ENCODE data around the gene TULP4.
"Not testable (repeated sequence)": the region's sequence is repeated elsewhere in the genome, so short reads cannot be mapped to it uniquely, and the experiment has no call there.

Gene TULP4

GRCh38 chr6:158398252-158399024 is 86.2 kb downstream of the TULP4 start:
- DNase-seq, result no peak

- no peak for DNase-seq
Measured at GRCh38 chr6:158399040-158399700, 86.9 kb downstream of the TULP4 start.

- peak in 1 of 2 donors; percentile 5 for DNase-seq
Measured at GRCh38 chr6:158402184-158402583, 89.9 kb downstream of the TULP4 start.

GRCh38 chr6:158405321-158405831 is 93.1 kb downstream of the TULP4 start:
- not testable (repeated sequence) for DNase-seq

DNA sequence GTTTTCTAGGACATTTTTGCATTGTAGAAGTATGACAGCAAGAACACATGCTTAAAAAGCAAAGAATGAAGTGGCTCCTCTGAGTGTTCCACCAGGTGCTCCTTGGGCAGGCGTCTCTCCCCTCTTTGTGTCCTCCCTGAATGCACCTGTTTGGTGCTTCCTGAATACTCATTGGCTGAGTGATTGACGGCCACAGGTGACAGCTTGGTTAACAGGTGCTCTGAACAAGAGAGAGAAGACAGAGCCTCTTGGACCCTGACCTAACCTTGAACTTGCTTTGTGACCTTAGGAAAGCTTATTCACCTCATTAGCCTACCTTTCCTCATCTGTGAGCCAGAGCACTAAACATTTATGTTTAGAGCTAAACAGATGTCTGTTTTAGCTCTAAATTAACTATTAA is 93.7 kb downstream of the TULP4 start:
- no peak for DNase-seq

DNA sequence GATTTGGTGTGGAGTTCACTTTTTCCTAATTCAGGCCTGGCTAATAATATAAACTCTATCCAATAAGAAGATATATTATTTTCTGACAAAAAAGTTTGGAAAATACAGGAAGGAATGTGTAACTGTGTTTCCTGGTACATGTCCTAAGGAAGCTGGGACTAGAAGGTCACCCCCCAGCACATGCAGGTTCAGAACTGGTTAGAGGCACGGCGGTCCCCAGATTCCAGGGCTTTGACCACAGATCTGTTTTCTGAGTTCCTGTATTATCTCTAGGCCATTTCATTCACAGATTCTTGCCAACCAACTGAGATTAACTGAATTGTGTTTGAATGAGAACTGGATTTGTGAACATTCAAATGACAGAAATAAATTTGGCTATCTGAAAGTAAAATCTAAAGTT is 94.5 kb downstream of the TULP4 start:
- no peak for DNase-seq

DNA sequence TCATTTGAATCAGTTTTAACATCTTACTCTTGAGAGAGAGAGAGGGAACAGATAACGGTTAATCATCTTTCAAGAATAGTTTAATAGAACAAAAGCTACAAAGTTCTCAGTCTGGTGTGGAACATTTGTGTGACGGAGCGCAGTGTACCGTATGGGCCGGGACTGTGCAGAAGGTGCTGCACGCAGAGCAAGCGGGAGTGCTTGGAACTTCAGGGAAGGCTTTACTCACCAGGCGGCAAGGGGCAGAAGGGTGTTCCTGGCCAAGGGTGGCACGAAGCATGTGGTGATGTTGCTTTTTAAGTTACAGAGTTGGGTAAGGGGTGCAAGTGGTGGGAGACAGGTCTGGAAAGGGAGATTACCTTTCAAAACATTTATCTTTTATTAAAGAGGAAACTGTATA is 95.7 kb downstream of the TULP4 start:
- no peak for DNase-seq

DNA sequence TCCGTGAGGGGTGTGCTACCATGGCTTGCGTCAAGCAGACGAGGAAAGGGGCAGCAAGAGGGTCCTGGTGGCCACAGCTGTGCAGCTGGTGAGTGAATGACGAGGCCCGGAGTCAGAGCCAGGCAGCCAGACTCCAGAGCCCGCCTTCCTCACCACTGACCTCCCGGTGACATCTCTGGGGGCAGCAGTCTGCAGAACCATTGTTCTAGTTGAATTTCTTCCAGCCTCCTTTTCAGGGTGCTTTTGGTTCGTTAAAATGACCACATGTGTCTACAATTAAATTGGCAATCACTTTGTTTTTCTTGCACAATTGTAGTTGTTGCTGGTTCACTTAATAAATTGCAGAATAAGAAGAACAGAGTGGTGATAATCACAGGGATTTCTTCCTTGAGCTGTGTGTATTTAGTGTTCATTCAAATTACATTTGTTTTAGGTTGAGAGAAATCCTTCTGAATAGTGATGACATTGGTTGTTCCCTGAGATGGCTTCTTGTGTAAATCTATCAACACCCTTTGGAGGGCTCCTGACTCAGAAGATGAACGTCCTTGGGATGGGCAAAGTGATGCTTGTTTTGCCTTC is 96.4 kb downstream of the TULP4 start:
- no peak for DNase-seq

GRCh38 chr6:158409451-158409850 is 97.2 kb downstream of the TULP4 start:
- peak; percentile 21 to 43 for DNase-seq

DNA sequence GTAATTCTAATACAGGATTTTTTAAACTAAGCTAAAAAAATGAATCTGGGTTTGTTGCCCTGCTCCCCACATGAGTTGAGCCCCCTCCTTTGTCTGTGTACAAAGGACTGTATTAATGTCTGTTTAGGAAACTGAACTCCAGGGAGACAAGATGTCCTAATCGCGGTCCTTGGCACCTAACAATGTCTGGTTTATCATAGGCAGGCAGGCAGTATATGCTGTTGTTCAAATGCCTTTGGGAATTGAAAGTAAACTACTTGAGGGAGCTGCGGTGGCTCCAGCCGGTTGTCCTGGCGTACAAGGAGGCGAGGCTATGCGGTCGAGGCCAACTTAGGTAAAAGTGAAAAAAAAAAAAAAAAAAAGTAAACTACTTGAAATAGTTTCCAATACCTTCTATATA is 98.5 kb downstream of the TULP4 start:
- DNase-seq, result no peak

DNA sequence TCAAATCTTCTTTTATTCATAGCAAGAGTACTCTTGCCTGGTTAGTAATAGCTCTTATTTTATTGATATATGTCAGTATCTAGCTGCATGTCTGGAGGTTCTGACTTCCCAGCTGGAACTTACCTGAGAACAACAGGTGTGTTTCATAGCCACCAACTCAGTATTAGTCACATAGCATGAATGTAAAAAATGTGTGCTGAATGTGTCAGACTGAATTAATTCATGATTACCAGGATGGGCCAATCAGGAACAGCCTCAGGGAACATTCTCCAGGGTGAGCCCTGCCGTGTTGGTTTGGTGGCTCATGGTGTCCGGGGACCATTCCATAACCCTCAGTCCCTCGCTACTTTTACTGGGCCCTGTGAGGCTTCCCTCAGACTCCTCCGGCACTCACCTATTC is 99.7 kb downstream of the TULP4 start:
- DNase-seq, result no peak

DNA sequence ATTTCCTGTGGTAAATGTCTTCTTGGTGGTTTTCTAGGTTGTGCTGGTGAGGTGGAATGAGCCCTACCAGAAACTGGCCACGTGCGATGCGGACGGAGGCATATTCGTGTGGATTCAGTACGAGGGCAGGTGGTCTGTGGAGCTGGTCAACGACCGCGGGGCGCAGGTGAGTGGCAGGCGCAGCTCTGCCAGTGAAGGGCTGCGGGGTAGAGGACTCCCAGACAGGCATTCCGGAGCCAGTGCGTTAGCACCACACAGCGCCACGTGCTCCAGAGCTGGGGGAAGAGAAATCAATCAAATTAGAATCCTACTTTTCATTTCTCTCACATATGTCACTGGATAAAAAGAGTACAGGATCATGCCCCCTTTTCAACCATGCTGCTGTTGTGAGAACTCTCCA is 100.8 kb downstream of the TULP4 start:
- no peak for DNase-seq

DNA sequence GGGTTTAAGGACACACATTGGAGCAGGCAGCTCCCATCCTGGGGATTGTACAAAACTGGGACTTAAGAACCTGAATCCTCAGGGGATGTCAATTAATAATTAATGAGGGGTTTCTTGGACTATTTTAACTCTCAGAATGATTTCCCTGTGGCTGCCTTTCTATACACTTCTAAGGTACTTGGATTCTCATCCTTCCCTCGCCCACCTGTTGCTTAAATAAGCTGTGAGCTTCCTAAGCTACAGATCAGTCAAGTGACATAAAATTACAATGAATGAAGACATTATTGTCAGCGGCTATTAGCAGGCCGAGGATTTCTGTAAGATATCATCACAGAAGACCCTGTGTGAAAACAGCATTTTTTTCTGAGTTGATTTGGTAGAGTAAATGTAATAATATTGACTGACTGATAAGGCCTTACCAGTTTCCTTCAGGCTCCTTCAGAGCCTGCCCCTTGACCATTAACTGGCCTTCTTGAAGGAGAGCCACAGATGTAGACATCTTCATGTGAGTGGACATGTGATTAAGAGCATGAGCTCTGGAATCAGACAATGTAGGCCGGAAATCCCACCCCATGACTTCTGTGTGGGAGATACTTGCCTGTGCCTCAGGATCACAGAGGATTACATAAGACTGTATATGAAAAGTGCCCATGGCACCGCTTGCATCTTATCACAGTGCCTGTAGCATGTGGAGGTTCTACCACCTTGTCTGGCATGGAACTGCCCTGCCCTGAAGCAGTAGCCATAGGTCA is 101.7 kb downstream of the TULP4 start:
- peak; percentile 57 to 78 for DNase-seq

- DNase-seq, result no peak
Measured at GRCh38 chr6:158414851-158415262, 102.6 kb downstream of the TULP4 start.

DNA sequence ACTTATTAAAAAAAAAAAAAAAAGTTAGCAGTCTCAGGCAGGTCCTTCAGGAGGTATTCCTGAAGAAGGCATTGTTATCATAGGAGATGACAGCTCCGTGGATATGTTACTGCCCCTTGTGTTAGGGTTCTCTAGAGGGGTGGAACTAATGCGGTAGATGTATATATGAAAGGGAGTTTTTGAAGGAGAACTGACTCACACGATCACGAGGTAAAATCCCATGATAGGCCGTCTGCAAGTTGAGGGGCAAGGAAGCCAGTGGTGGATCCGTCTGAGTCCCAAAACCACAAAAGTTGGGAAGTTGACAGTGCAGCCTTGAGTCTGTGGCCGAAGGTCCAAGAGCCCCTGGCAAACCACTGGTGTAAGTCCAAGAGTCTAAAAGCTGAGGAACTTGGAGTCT is 103.4 kb downstream of the TULP4 start:
- DNase-seq, result peak in 1 of 2 donors; percentile 20

DNA sequence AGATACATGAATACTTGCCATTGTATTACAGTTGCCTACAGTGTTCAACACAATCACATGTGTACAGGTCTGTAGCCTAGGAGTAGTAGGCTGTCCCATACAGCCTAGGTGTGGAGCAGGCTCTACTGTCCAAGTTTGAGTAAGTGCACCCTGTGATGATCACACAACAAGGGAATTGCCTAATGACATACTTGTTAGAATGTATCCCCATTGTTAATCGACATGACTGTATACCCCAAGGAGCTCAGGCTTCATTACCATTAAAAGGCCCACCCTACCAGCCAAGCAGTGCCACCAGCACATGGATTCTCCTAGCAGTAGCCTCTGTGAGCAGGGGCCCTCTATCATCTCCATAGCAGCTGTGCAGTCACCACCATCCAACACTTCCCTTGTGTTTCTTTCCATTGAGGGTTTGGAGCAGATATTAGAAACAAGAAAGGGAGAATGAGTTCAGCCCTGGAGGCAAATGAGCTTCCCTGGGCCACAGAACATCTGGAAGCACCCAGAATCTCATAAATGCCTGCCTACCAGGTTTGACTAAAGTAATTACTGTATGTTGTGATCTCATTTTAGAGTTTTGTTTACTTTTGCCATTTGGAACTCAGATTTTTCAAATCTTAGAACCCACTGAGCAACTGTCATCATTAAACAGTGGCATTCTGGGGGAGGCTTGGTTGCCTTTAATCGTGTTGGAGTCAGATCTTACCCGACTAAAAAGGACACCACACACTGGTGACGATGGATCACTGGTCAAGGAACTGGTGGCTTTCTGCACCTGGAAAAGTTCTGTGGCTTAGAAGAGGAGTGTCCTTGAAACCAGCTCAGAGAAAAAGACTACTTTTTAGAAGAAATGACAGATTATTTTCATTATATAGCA is 104.9 kb downstream of the TULP4 start:
- DNase-seq, result no peak

- no peak for DNase-seq
Measured at GRCh38 chr6:158417760-158418098, 105.5 kb downstream of the TULP4 start.

GRCh38 chr6:158418501-158418900 is 106.2 kb downstream of the TULP4 start:
- peak; percentile 25 to 47 for DNase-seq

GRCh38 chr6:158419339-158419909 is 107.2 kb downstream of the TULP4 start:
- DNase-seq, result no peak

DNA sequence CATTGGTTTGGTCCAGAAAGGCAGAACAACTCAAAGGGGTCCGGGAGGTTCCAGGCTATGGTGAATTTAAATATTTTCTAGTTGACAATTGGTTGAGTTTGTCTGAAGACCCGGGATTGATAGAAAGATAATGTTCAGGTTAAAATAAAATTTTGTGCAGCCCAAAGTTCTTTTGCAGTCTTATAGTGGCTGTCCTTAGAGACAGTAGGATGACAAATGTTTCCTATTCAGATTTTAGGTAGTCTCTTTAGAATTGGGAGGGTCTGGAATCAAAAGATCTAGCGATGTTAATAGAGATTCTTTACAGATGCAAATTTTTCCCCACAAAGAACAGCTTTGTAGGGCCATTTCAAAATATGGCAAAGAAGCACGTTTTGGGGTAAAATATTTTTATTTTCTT is 109.1 kb downstream of the TULP4 start:
- no peak for DNase-seq

DNA sequence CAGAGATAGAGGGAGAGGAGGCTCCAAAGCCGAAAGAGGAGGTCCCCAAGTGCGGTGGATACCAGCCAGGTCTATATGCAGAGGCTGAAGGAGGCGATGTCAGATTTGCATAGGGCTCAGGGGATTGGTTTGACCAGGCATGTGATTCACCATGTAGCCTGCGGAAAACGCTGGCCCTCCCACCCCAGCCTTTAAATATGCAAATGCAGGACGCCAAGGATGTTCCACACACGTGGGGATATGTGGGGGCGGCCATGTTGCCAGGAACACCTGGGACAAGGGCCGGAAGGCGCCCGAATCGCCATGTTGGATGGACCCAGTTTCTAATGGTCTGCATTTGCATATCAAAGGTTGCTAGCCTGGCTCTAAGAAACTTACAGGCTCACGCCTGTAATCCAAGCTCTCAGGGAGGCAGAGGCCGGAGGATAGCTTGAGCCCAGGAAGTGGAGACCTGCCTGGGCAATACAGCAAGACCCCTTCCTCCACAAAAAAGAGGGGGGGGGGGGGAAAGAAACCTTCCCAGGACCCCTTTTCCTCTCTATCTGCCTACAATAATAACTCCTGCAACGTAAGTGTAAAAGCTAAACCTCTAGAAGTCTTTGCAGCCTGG is 110.5 kb downstream of the TULP4 start:
- DNase-seq, result no peak
